WTC11 (cell line): ENCODE data around the gene GNMT. TPM values are rescaled to one million over a fixed set of nuclear protein-coding genes. Genes with fewer than 3 reads are reported as not detected.
"Not testable (repeated sequence)": the region's sequence is repeated elsewhere in the genome, so short reads cannot be mapped to it uniquely, and the experiment has no call there.

Source experiments
- ATAC-seq: fragments of 200-7000 bp; cut with Tn5 transposase; 2 replicates; pipeline ENCODE4 v1.10.0; 2021; ENCODE audit warnings: mild to moderate bottlenecking, moderate library complexity
- CTCF ChIA-PET: fragments of 300-600 bp; sonication (Branson Sonifier 250); formaldehyde crosslinking; loops from one replicate; lab custom pipeline; 2021; ENCODE audit warnings: antibody characterized with exemption; lab: Charles Lee
- POLR2A ChIA-PET: fragments of 350-600 bp; sonication (Branson Sonifier 250); formaldehyde crosslinking; loops from one replicate; lab custom pipeline; 2021; ENCODE audit warnings: antibody characterized with exemption; lab: Charles Lee
- DNase-seq: peaks from one replicate; pipeline ENCODE4 v3.0.0; 2021; ENCODE audit warnings: low spot score
- H3K27ac Mint-ChIP-seq: 2 replicates; pipeline ENCODE4 v1.8.0; 2021; ENCODE audit warnings: mixed read lengths
- H3K27me3 Mint-ChIP-seq: 2 replicates; pipeline ENCODE4 v1.8.0; 2021; ENCODE audit warnings: low read depth, mild to moderate bottlenecking, moderate library complexity, mixed read lengths
- H3K36me3 Mint-ChIP-seq: 2 replicates; pipeline ENCODE4 v1.8.0; 2021; ENCODE audit warnings: mixed read lengths
- H3K4me1 Mint-ChIP-seq: 2 replicates; pipeline ENCODE4 v1.8.0; 2022; ENCODE audit warnings: mixed read lengths
- H3K4me3 Mint-ChIP-seq: 2 replicates; pipeline ENCODE4 v1.8.0; 2021; ENCODE audit warnings: mild to moderate bottlenecking, moderate library complexity, mixed read lengths
- H3K9me3 Mint-ChIP-seq: 2 replicates; pipeline ENCODE4 v1.8.0; 2021; ENCODE audit warnings: mixed read lengths
- CBFB ChIP-seq: sonication (generic); formaldehyde crosslinking; IDR thresholded peaks from 2 replicates; pipeline ENCODE4 v1.8.1; 2022; ENCODE audit warnings: mild to moderate bottlenecking, low read depth, missing genetic modification reagents
- FOXK1 ChIP-seq: sonication (generic); formaldehyde crosslinking; IDR thresholded peaks from 2 replicates; pipeline ENCODE4 v1.8.0; 2022; ENCODE audit warnings: mild to moderate bottlenecking, moderate library complexity, missing genetic modification reagents
- GABPB1 ChIP-seq: sonication (generic); formaldehyde crosslinking; IDR thresholded peaks from 2 replicates; pipeline ENCODE4 v1.8.1; 2023; ENCODE audit warnings: mild to moderate bottlenecking, missing genetic modification reagents
- GRHL2 ChIP-seq: fragments of 250-450 bp; sonication (Bioruptor Pico); IDR thresholded peaks from 2 replicates; pipeline ENCODE4 v1.8.0; 2022; ENCODE audit warnings: mild to moderate bottlenecking, moderate library complexity; ENCODE audit not compliant: insufficient replicate concordance, severe bottlenecking
- IRF2 ChIP-seq: sonication (generic); formaldehyde crosslinking; IDR thresholded peaks from 2 replicates; pipeline ENCODE4 v1.8.0; 2022; ENCODE audit warnings: low read depth, missing genetic modification reagents, borderline replicate concordance
- JUN ChIP-seq: sonication (generic); formaldehyde crosslinking; IDR thresholded peaks from 2 replicates; pipeline ENCODE4 v1.8.0; 2023; ENCODE audit warnings: mild to moderate bottlenecking, missing genetic modification reagents
- NFYB ChIP-seq: sonication (generic); formaldehyde crosslinking; conservative IDR thresholded peaks from 2 replicates; pipeline ENCODE4 v1.8.0; 2022; ENCODE audit warnings: low read depth, missing genetic modification reagents
- NR2C2 ChIP-seq: sonication (generic); formaldehyde crosslinking; IDR thresholded peaks from 2 replicates; pipeline ENCODE4 v1.8.0; 2022; ENCODE audit warnings: mild to moderate bottlenecking, missing genetic modification reagents
- NR3C1 ChIP-seq: sonication (generic); formaldehyde crosslinking; conservative IDR thresholded peaks from 2 replicates; pipeline ENCODE4 v1.8.1; 2023; ENCODE audit warnings: low read depth, mild to moderate bottlenecking, missing genetic modification reagents
- PRRX2 ChIP-seq: fragments of 250-450 bp; sonication (Bioruptor Pico); IDR thresholded peaks from 2 replicates; pipeline ENCODE4 v1.8.0; 2021; ENCODE audit warnings: mild to moderate bottlenecking
- SP1 ChIP-seq: sonication (generic); formaldehyde crosslinking; conservative IDR thresholded peaks from 2 replicates; pipeline ENCODE4 v1.8.1; 2022; ENCODE audit warnings: missing genetic modification reagents
- TP53 ChIP-seq: sonication (generic); formaldehyde crosslinking; IDR thresholded peaks from 2 replicates; pipeline ENCODE4 v1.8.1; 2023; ENCODE audit warnings: mild to moderate bottlenecking, missing genetic modification reagents
- USF2 ChIP-seq: sonication (generic); formaldehyde crosslinking; IDR thresholded peaks from 2 replicates; pipeline ENCODE4 v1.8.1; 2023; ENCODE audit warnings: mild to moderate bottlenecking, missing genetic modification reagents, moderate library complexity
- ZNF121 ChIP-seq: sonication (generic); formaldehyde crosslinking; IDR thresholded peaks from 2 replicates; pipeline ENCODE4 v1.8.0; 2023; ENCODE audit warnings: missing genetic modification reagents
- ZNF281 ChIP-seq: sonication (generic); formaldehyde crosslinking; IDR thresholded peaks from 2 replicates; pipeline ENCODE4 v1.8.0; 2023; ENCODE audit warnings: mild to moderate bottlenecking, missing genetic modification reagents
- ZNF317 ChIP-seq: sonication (generic); formaldehyde crosslinking; IDR thresholded peaks from 2 replicates; pipeline ENCODE4 v1.8.1; 2023; ENCODE audit warnings: low read depth, mild to moderate bottlenecking, moderate library complexity, missing genetic modification reagents, borderline replicate concordance
- ZNF425 ChIP-seq: fragments of 250-450 bp; sonication (Bioruptor Pico); conservative IDR thresholded peaks from 2 replicates; pipeline ENCODE4 v1.9.0; 2021; ENCODE audit warnings: mild to moderate bottlenecking
- ZNF671 ChIP-seq: fragments of 250-450 bp; sonication (Bioruptor Pico); IDR thresholded peaks from 2 replicates; pipeline ENCODE4 v1.8.0; 2021; ENCODE audit warnings: mild to moderate bottlenecking
- total RNA-seq: library from RNA; stranded (reverse); gene quantifications from 3 replicates; pipeline ENCODE4 v1.2.3, GENCODE V29; 2021
- TF ChIP-seq, protein P1 (sequence below): sonication (generic); formaldehyde crosslinking; IDR thresholded peaks from 2 replicates; pipeline ENCODE4 v1.8.1; 2022; ENCODE audit warnings: low read depth, missing genetic modification reagents, borderline replicate concordance

Gene GNMT
- total RNA-seq, 1 experiment from 2014 or later = 2.0 TPM

DNA sequence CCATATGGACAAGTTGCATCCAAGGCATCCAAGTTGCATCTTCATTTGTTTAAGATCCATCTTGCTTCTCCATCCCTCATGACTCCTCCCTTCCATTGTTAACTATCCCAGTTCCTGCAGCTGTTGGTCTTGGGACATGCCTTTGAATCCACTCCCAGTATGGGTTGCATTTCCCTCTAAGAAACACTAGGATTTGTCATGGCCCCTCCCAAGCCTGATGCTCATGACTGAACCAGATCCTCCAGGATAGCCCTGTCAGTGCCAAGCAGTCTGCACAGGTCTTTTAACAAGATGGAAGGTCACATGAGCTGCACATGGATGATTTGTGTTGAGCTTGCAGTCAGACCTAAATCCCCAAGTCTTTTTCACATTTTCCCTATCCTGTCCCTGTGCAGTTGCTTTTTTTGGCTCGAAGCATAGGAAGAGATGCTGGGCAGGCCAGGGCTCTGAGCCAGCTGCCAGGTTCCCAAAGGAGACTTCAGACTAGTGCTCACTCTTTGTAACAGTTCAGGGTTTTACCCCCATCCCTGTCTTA is 28.0 kb downstream of the GNMT start (continued):
- no peak for TF ChIP-seq PRRX2
- TF ChIP-seq, all 79 proteins: peak for 0

GRCh38 chr6:42989923-42990322 is 29.4 kb downstream of the GNMT start:
- CTCF ChIA-PET = no interaction called here
- TF ChIP-seq NFYB (CRISPR knock-in tag) = no peak
- no peak for TF ChIP-seq ZNF425
- no peak for TF ChIP-seq CBFB
- no peak for TF ChIP-seq JUN (CRISPR knock-in tag)
- TF ChIP-seq ZNF121 (CRISPR knock-in tag) = no peak
- DNase-seq (no peak), ATAC-seq (no peak)
- Mint-ChIP-seq H3K9me3 (no peaks in the 10 kb centered on the region), H3K4me3 (no peak overlapping the region), H3K4me1 (peaks cover 15% of the 10 kb centered on the region), H3K27me3 (no peaks in the 10 kb centered on the region), H3K36me3 (peaks cover 21% of the 10 kb centered on the region), H3K27ac (no peak overlapping the region)
- POLR2A ChIA-PET = no interaction called here

DNA sequence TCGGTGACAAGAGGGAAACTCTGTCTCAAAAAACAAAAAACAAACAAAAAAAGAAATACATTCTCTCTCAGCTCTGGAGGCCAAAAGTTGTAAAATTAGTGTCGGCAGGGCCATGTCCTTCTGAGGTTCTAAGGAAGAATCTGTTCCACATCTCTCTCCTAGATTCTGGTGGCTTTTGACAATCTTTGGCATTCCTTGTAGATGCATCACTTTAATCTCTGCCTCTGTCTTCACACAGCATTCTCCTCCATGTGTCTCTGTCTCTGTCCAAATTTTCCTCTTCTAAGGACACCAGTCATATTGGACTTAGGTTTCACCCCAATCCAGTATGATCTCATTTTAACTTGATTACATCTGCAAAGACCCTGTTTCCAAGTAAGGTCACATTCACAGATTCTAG is 32.9 kb downstream of the GNMT start:
- H3K27ac Mint-ChIP-seq = peak overlapping the region; percentile 2; the same call in 1 of the 2 replicates

GRCh38 chr6:42996513-42996912 is 36.0 kb downstream of the GNMT start:
- Mint-ChIP-seq H3K4me3 (no peak overlapping the region), H3K27ac (no peak overlapping the region), H3K9me3 (no peaks in the 10 kb centered on the region), H3K27me3 (no peaks in the 10 kb centered on the region), H3K4me1 (no peaks in the 10 kb centered on the region), H3K36me3 (peaks cover 5% of the 10 kb centered on the region; the same call in 1 of the 2 replicates)
- no peak for ATAC-seq
- no peak for DNase-seq
- no peak for TF ChIP-seq GABPB1 (CRISPR knock-in tag)
- TF ChIP-seq ZNF671 (CRISPR knock-in tag) = no peak
- TF ChIP-seq IRF2 (CRISPR knock-in tag) = no peak
- no peak for TF ChIP-seq USF2
- TF ChIP-seq TP53 (CRISPR knock-in tag) = no peak
- TF ChIP-seq ZNF281 (CRISPR knock-in tag) = no peak
- TF ChIP-seq GRHL2 (CRISPR knock-in tag) = no peak
- TF ChIP-seq ZNF317 = no peak
- POLR2A ChIA-PET = interaction anchor here (1.2 to 1.4 kb wide), 2 partner anchors 13 to 17 kb away, joined by 3 to 5 read pairs; partner anchors contain the start of genes PEX6 and PPP2R5D
- CTCF ChIA-PET = interaction anchor here (0.8 to 2.2 kb wide), 7 partner anchors 12 to 147 kb away, joined by 4 to 11 read pairs (median 5); partner anchors contain the start of genes CNPY3, KLHDC3, MEA1 and PEX6

More for the DNA sequence above, 32.9 kb downstream of the GNMT start:
- ChIA-PET CTCF (no interaction called here), POLR2A (no interaction called here)
- Mint-ChIP-seq H3K9me3 (no peaks in the 10 kb centered on the region), H3K36me3 (peaks cover 21% of the 10 kb centered on the region), H3K4me1 (no peaks in the 10 kb centered on the region)
- no peak for ATAC-seq
- TF ChIP-seq, protein P1, sequence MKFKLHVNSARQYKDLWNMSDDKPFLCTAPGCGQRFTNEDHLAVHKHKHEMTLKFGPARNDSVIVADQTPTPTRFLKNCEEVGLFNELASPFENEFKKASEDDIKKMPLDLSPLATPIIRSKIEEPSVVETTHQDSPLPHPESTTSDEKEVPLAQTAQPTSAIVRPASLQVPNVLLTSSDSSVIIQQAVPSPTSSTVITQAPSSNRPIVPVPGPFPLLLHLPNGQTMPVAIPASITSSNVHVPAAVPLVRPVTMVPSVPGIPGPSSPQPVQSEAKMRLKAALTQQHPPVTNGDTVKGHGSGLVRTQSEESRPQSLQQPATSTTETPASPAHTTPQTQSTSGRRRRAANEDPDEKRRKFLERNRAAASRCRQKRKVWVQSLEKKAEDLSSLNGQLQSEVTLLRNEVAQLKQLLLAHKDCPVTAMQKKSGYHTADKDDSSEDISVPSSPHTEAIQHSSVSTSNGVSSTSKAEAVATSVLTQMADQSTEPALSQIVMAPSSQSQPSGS (CRISPR knock-in tag) = no peak
- TF ChIP-seq NR3C1 (CRISPR knock-in tag) (no peak), NR2C2 (CRISPR knock-in tag) (no peak), SP1 (no peak), FOXK1 (CRISPR knock-in tag) (no peak)
- TF ChIP-seq, all 79 proteins: peak for 0
- Mint-ChIP-seq H3K27me3 (no peaks in the 10 kb centered on the region), H3K4me3 (no peak overlapping the region)
- no peak for DNase-seq

- CTCF ChIA-PET = interaction anchor here (1.0 kb wide), 1 partner anchor 16 kb away, joined by 3 read pairs; the partner anchor contains the start of genes KLHDC3 and MEA1
These were observed 37.7 kb downstream of the GNMT start for GRCh38 chr6:42998205-42998604.

More at GRCh38 chr6:42998205-42998604, 37.7 kb downstream of the GNMT start:
- DNase-seq, H3K36me3 Mint-ChIP-seq, H3K27me3 Mint-ChIP-seq, H3K27ac Mint-ChIP-seq, ATAC-seq, H3K9me3 Mint-ChIP-seq, H3K4me1 Mint-ChIP-seq, H3K4me3 Mint-ChIP-seq, POLR2A ChIA-PET: not testable (repeated sequence)
